HL-60 (cell line): ENCODE results near the gene DYNLRB1.

Source experiments
- DNase-seq, 2 experiments: peaks; one replicate each; pipeline ENCODE4 v3.0.0-alpha.2; 2010 to 2020; ENCODE audit warnings: low read depth in 1 of 2, low spot score in 1 of 2
- H3K27ac ChIP-seq: fragments of 250-450 bp; sonication (Bioruptor Pico); replicated peaks from 2 replicates; pipeline ENCODE4 v1.5.1; 2020; ENCODE audit warnings: mild to moderate bottlenecking, moderate library complexity
- H3K27me3 ChIP-seq: fragments of 250-450 bp; sonication (Bioruptor Pico); 2 replicates; pipeline ENCODE4 v1.5.1; 2021; ENCODE audit warnings: mild to moderate bottlenecking, moderate library complexity; ENCODE audit not compliant: insufficient read depth, poor library complexity, severe bottlenecking
- H3K4me3 ChIP-seq: replicated peaks from 2 replicates; pipeline ENCODE4 v1.5.1; 2011; ENCODE audit warnings: mild to moderate bottlenecking, control low read depth, low read length; ENCODE audit not compliant: insufficient read depth
- GABPA ChIP-seq: IDR thresholded peaks from 2 replicates; pipeline ENCODE4 v1.6.1; 2012; ENCODE audit warnings: low read depth
- POLR2AphosphoS5 ChIP-seq: IDR thresholded peaks from 2 replicates; pipeline ENCODE4 v1.6.1; 2012; ENCODE audit warnings: low read depth
- SPI1 ChIP-seq: IDR thresholded peaks from 2 replicates; pipeline ENCODE4 v1.6.1; 2012; ENCODE audit warnings: low read depth, mild to moderate bottlenecking, borderline replicate concordance
- TF ChIP-seq, protein P1 (sequence below): IDR thresholded peaks from one replicate; pipeline ENCODE4 v1.5.1; 2011; ENCODE audit warnings: low read length, control low read depth, inconsistent platforms; ENCODE audit not compliant: insufficient read depth
- TF ChIP-seq, protein P2 (sequence below): IDR thresholded peaks from 2 replicates; pipeline ENCODE4 v1.6.1; 2012; ENCODE audit warnings: low read depth; ENCODE audit not compliant: insufficient replicate concordance

Gene DYNLRB1

DNA sequence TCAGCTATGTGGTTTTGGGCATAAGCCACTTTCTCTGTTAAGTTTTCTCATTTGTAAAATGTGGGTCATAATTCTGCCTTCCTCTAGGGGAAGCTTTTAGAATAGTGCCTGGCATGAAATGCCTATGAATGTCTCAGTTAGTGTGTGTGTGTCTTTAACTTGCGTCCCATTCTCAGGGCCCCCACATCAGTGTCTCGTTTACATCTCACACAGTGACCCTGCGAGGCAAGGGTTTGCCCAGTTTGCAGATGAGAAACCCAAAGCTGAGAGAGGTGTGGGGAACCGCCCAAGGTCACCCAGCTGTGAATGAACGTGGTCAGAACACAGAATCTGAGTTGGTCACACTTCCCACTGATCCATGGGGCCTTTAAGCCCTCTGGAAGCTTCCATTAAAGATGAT is 14.1 kb downstream of the DYNLRB1 start:
- DNase-seq, result no peak
- Histone ChIP-seq H3K4me3 (no peak overlapping the region), H3K27ac (no peak overlapping the region), H3K27me3 (no peaks in the 10 kb centered on the region)
- TF ChIP-seq, protein P1, sequence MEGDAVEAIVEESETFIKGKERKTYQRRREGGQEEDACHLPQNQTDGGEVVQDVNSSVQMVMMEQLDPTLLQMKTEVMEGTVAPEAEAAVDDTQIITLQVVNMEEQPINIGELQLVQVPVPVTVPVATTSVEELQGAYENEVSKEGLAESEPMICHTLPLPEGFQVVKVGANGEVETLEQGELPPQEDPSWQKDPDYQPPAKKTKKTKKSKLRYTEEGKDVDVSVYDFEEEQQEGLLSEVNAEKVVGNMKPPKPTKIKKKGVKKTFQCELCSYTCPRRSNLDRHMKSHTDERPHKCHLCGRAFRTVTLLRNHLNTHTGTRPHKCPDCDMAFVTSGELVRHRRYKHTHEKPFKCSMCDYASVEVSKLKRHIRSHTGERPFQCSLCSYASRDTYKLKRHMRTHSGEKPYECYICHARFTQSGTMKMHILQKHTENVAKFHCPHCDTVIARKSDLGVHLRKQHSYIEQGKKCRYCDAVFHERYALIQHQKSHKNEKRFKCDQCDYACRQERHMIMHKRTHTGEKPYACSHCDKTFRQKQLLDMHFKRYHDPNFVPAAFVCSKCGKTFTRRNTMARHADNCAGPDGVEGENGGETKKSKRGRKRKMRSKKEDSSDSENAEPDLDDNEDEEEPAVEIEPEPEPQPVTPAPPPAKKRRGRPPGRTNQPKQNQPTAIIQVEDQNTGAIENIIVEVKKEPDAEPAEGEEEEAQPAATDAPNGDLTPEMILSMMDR, result no peak

DNA sequence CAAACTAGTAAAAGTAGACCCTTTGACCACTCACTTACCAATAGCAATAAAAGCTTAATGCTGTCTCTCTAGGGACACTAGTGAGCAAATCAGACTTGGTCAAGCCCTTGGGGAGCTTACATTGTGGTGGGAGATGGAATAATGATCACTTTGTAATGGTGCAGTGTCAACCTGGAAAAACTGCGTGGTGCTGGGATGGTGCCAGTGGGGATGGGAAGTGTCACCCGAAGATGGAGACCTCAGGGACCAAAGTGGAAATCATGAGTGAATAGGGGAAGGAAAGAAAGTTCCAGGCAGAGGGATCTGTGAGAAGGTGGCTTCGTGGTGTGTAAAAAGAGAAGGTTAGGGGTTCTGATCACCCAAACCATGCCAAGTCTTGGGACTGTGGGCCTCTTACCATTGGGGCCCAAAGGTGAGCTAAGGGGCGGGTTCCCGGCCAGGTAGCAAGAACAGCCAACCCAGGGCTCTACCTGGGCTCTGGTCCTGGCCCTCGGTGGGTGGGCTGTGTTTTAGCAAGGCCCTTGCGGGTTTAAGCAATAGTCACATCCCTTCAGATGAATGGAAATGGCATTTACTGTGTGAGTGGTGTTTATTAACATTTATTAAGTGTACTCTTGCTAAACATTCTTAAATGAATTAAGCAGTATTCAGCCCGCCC is 15.5 kb downstream of the DYNLRB1 start:
- no peak for TF ChIP-seq SPI1
- TF ChIP-seq, protein P1, result no peak
- TF ChIP-seq GABPA, result no peak
- no peak for TF ChIP-seq POLR2AphosphoS5
- Histone ChIP-seq H3K27ac (no peak overlapping the region), H3K27me3 (no peaks in the 10 kb centered on the region), H3K4me3 (no peak overlapping the region)
- DNase-seq, result no peak

DNA sequence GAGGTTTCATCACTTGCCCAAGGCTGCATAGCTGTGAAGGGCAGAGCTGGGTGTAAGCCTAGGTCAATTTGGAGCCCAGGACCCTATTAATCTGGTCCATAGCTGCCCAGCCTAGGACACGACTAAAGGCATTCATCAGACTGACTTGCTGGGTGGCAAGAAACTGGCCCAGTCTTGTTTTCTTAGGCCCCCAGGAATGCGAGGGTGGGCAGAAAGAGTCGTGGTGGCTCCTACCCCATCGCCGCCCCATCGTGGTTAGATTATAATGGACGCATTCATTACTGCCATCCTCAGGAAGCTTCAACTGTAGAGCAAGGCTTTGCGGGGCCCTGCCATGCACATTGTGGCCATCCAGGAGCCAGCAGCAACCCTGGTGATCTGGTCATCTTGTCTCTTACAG is 16.1 kb downstream of the DYNLRB1 start:
- Histone ChIP-seq H3K4me3 (no peak overlapping the region), H3K27me3 (no peaks in the 10 kb centered on the region), H3K27ac (no peak overlapping the region)
- no peak for DNase-seq
- TF ChIP-seq SPI1 (no peak), GABPA (no peak), POLR2AphosphoS5 (no peak)
- TF ChIP-seq, protein P1, result no peak
- TF ChIP-seq, protein P2, sequence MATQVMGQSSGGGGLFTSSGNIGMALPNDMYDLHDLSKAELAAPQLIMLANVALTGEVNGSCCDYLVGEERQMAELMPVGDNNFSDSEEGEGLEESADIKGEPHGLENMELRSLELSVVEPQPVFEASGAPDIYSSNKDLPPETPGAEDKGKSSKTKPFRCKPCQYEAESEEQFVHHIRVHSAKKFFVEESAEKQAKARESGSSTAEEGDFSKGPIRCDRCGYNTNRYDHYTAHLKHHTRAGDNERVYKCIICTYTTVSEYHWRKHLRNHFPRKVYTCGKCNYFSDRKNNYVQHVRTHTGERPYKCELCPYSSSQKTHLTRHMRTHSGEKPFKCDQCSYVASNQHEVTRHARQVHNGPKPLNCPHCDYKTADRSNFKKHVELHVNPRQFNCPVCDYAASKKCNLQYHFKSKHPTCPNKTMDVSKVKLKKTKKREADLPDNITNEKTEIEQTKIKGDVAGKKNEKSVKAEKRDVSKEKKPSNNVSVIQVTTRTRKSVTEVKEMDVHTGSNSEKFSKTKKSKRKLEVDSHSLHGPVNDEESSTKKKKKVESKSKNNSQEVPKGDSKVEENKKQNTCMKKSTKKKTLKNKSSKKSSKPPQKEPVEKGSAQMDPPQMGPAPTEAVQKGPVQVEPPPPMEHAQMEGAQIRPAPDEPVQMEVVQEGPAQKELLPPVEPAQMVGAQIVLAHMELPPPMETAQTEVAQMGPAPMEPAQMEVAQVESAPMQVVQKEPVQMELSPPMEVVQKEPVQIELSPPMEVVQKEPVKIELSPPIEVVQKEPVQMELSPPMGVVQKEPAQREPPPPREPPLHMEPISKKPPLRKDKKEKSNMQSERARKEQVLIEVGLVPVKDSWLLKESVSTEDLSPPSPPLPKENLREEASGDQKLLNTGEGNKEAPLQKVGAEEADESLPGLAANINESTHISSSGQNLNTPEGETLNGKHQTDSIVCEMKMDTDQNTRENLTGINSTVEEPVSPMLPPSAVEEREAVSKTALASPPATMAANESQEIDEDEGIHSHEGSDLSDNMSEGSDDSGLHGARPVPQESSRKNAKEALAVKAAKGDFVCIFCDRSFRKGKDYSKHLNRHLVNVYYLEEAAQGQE, result no peak

DNA sequence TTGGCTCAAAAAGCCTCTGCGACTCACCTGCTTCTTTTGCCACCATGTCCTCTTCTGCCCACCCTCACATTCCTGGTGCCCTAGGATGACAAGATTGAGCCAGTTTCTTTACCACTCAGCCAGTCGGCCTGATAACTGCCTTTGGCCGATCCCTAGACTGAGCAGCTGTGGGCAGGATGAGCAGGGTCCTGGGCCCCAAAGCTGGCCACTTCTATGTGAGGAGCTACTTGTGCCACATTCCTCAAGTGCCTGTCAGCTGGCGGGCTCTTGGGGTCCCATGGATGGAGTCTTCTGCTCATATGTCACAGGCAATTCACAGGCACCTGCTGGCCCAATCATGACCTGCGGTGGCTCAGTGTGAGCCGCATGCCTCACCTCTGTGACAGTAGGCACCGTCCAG is 16.5 kb downstream of the DYNLRB1 start:
- TF ChIP-seq POLR2AphosphoS5, result no peak
- TF ChIP-seq, protein P1, result no peak
- no peak for TF ChIP-seq GABPA
- TF ChIP-seq SPI1, result no peak
- TF ChIP-seq, protein P2, result no peak
- Histone ChIP-seq H3K27me3 (no peaks in the 10 kb centered on the region), H3K27ac (no peak overlapping the region), H3K4me3 (no peak overlapping the region)
- no peak for DNase-seq
